GM13976 (cell line): ENCODE results near the gene TOMM22.

Experiments used
- DNase-seq: peaks from one replicate; pipeline ENCODE4 v3.0.0; 2012; ENCODE audit warnings: low spot score
- in situ Hi-C: fragments of 300-500 bp; cut with MboI; formaldehyde crosslinking; loops from one replicate; pipeline ENCODE4 v1.12.0; 2022; ENCODE audit warnings: low sequenced_read_pairs, mixed read lengths, inconsistent platforms; ENCODE audit not compliant: unreplicated experiment
- TF ChIP-seq, protein P1 (sequence below): IDR thresholded peaks from 2 replicates; pipeline ENCODE4 v1.5.1; 2012; ENCODE audit warnings: borderline replicate concordance, mild to moderate bottlenecking; ENCODE audit not compliant: insufficient read depth; ENCODE audit errors: extremely low read depth, missing control alignments, control extremely low read depth

TOMM22 gene

DNA sequence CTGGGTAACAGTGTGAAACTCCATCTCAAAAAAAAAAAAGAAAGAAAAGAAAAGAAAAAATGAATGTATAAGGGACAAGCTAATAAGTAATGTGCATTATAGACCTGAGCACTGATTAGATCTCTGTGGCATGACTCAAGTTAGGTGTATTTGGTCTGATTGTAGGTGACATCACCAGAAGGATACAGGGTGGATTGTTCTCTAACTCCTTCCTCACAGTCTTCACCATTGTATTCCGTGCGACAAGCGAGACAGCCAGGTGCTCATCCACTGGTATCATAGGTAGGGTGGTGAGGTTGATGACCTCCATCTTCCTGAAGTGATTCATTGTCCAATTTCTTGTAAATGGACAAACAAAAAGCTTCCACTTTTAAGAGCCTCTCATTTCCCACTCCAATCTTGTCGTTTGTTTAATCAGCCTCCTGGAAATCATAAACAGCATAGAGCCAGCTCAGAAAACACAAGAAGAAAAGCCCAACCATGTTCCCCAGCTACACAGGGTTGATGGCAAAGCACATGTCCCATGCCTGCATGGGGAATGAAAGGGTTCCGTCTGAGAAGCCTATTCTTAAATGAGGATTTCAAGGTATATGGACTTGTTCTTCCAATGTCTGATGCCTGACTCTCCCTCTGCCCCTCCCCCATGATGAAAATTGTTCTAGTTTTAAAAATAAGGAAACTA lies 31.8 kb upstream of the TOMM22 start:
- DNase-seq, result no peak
- in situ Hi-C loops, result no loop called here
- TF ChIP-seq, protein P1, sequence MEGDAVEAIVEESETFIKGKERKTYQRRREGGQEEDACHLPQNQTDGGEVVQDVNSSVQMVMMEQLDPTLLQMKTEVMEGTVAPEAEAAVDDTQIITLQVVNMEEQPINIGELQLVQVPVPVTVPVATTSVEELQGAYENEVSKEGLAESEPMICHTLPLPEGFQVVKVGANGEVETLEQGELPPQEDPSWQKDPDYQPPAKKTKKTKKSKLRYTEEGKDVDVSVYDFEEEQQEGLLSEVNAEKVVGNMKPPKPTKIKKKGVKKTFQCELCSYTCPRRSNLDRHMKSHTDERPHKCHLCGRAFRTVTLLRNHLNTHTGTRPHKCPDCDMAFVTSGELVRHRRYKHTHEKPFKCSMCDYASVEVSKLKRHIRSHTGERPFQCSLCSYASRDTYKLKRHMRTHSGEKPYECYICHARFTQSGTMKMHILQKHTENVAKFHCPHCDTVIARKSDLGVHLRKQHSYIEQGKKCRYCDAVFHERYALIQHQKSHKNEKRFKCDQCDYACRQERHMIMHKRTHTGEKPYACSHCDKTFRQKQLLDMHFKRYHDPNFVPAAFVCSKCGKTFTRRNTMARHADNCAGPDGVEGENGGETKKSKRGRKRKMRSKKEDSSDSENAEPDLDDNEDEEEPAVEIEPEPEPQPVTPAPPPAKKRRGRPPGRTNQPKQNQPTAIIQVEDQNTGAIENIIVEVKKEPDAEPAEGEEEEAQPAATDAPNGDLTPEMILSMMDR, result no peak

DNA sequence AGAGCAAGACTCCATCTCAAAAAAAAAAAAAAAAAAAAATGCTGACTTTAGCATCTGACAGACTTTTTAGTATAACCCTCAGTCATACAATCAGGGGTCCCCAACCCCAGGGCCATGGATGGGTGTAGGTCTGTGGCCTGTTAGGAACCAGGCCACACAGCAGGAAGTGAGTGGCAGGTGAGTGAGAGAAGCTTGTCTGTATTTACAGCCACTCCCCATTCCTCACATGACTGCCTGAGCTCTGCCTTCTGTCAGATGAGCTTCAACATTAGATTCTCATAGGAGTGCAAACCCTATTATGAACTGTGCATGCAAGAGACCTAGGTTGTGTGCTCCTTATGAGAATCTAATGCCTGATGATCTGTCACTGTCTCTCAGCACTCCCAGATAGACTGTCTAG lies 28.9 kb upstream of the TOMM22 start:
- TF ChIP-seq, protein P1, result no peak
- in situ Hi-C loops, result no loop called here
- DNase-seq, result no peak

DNA sequence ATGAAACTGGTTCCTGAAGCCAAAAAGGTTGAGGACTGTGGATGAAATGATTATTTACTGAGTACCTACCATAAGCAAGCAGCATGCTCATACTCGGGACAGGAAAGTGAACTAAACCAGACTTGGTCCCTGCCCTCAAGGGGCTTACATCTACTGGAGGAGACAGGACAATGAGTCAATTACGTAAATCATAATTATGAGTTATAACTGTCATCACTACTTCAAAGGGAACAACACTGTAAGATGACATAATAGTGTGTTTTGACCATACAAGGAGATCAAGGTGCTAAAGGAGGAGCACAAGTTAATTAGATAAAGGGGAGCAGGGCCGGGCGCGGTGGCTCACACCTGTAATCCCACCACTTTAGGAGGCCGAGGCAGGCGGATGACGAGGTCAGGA lies 28.0 kb upstream of the TOMM22 start:
- no peak for DNase-seq
- in situ Hi-C loops, result no loop called here
- TF ChIP-seq, protein P1, result no peak

DNA sequence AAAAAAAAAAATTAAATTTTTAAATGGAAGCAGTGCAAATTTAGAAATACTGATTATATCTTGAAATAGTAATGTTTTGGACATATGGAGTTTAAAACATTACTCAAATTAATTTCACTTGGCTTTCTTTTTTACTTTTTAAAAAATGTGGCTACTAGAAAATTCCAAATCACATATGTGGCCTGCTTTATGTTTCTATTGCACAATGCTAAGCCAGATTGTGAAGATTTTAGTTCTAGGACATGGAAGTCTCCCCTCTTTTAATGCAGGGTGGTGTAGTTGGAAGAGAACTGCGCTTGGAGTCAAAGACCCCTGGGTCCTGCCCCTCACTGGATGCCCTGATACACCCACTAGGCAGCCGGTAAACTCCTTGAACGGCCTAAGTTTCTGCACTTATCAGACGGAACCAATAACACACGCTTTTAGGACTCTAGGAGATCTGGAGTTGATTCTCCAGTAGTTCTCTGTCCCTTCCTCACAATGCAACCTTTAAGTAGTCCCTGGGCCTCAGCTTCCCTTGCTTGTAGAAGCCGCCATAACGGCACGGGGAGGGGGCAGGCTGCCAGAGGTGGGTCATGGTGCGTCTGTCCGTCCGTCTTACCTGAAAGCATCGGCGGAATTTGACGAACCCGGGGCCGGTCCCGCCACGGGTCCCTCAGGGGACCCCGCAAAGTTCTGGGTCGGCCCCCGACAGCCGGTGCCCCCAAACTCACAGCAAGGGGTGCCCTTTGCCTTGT lies 26.1 kb upstream of the TOMM22 start:
- TF ChIP-seq, protein P1, result no peak
- in situ Hi-C loops, result no loop called here
- DNase-seq, result no peak

DNA sequence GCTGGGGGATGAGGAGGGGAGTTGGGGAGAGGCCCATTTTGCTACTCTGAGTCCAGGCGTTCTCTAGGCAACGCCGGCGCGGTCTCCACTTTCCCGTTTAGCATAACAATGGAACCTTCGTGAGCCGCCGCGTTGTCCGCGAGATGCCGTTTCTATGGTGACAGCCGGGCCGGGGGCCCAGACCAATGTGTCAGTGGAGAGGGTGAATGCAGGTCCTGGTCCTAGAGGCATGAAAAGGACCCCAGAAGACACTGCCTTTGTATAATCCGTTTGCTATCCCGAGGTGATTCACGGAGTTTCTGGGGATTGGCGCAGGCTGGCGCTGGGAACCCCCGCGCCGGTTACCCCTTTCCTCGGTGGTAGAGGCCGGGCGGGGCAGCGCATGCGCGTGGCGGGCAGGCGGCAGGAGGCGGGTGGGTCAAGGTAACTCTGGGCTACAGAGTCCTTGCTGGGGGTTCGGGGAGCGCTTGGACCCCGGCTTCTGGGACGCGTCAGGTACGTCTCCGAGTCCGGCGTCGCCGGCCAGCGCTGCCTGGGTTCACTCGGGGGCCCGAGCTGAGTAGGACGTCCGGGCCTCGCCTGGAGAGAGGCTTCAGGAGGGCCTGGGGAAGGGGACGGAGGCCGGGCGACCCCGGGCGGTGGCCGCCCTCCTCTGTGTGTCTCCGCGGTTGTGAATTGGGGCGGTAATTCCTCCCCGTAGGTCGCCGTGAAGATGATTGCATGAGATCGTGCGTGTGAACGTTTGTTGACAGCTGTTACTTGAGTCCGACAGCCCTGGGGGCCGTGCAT lies 25.3 kb upstream of the TOMM22 start, which contains the start of the genes CBY1 and FAM227A:
Gene CBY1, plus strand, starts transcription at position 383 of the 789 bp plus-strand sequence. CDS start 11,417 bp downstream, outside the sequence.
Gene FAM227A, minus strand, starts transcription at position 137 of the 789 bp plus-strand sequence. CDS start 6,224 bp downstream, outside the sequence.
- TF ChIP-seq, protein P1, result no peak
- DNase-seq, result peak; percentile 98
- in situ Hi-C loops, result no loop called here

DNA sequence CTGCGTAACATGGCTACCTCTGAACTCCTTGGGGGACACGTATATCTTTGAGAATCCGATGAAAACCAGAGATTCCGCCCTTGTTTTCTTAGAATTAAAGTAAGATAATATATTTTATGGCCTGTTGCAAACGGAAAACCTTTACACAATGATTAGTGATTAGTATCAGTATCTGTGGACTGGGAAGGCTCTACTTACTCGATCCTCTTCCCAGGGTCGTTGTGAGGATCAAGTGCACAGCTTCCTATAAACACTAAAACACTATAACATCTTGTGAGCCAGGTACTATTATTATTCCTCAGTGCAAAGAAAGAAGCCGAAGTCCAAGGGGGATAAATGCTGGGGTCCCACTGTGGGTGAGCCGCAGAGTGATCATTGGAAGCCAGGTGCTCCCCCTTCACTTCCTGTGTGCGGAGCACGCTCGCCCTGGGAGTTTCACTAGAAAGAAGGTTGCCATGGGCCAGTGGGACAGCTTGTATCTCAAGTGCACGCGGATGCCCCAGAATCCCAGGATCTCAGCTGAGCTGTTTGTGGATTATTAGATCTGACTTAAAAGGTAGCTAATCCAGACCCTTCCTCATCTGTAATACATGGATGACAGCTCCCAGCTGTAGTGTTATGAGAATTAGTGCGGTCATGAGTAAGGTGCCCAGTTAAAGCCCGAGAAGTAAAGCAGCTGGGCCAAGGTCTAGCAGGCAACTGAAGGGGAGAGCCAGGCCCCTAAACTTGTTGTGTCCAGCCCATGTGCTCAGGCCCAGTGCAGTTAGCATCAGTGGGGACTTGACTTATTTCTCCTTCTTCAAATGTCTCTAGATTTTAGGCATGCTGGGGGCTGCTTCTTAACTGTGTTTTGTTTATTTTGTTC lies 24.5 kb upstream of the TOMM22 start:
- TF ChIP-seq, protein P1, result no peak
- DNase-seq, result peak; percentile 60
- in situ Hi-C loops, result no loop called here
